OCI-LY1 (cell line): Measurements from ENCODE around the gene CSMD2.

Experiments used
- EZH2 ChIP-seq: fragments of 200-600 bp; sonication (generic), shearing (Covaris generic); IDR thresholded peaks from 2 replicates; pipeline ENCODE4 v1.8.0; 2017; ENCODE audit warnings: borderline replicate concordance, mixed run types, mild to moderate bottlenecking, antibody characterized with exemption, low read length, moderate library complexity, mixed read lengths
- TF ChIP-seq, protein P1 (sequence below): fragments of 200-600 bp; sonication (generic), shearing (Covaris generic); IDR thresholded peaks from 2 replicates; pipeline ENCODE4 v1.5.1; 2017; ENCODE audit warnings: mild to moderate bottlenecking, antibody characterized with exemption, low read length, moderate library complexity, mixed read lengths

DNA sequence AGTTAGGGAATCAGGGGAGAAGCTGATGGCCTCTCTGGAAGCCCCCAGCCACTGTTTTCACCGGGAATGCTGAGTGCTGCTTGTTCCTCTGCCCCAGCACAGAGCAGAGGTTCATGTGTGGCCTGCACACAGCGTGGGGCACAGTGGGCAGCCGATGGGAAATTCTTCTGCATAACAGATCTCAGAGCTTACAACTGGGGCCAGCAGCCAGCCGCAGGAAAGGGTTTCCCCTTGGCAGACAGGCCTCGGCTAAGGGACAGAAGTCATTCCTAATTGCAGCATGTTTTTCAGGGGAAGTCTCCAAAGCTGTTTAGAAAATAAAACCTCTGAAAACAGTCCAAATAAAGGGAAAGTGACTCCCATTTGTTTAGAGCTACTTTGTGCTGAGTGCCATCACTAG, 278.5 kb downstream of the CSMD2 start:
- TF ChIP-seq, protein P1, sequence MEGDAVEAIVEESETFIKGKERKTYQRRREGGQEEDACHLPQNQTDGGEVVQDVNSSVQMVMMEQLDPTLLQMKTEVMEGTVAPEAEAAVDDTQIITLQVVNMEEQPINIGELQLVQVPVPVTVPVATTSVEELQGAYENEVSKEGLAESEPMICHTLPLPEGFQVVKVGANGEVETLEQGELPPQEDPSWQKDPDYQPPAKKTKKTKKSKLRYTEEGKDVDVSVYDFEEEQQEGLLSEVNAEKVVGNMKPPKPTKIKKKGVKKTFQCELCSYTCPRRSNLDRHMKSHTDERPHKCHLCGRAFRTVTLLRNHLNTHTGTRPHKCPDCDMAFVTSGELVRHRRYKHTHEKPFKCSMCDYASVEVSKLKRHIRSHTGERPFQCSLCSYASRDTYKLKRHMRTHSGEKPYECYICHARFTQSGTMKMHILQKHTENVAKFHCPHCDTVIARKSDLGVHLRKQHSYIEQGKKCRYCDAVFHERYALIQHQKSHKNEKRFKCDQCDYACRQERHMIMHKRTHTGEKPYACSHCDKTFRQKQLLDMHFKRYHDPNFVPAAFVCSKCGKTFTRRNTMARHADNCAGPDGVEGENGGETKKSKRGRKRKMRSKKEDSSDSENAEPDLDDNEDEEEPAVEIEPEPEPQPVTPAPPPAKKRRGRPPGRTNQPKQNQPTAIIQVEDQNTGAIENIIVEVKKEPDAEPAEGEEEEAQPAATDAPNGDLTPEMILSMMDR: no peak
- no peak for TF ChIP-seq EZH2
